A673 (cell line): ENCODE data around the gene GOLPH3L. TPM values are rescaled to one million over a fixed set of nuclear protein-coding genes. Genes with fewer than 3 reads are reported as not detected.
"Not testable (repeated sequence)": the region's sequence is repeated elsewhere in the genome, so short reads cannot be mapped to it uniquely, and the experiment has no call there.

Source experiments
- BruUV-seq: library from RNA; stranded (reverse); fragments of 400-500 nt; replicated peaks from 2 replicates; lab custom pipeline; 2021; lab: Mats Ljungman, UMichigan
- CTCF ChIA-PET: fragments of 300-600 bp; sonication (Branson Sonifier 250); formaldehyde crosslinking; loops from one replicate; lab custom pipeline; 2022; ENCODE audit warnings: antibody characterized with exemption; lab: Charles Lee
- POLR2A ChIA-PET: fragments of 300-600 bp; sonication (Branson Sonifier 250); formaldehyde crosslinking; loops from one replicate; lab custom pipeline; 2022; ENCODE audit warnings: antibody characterized with exemption; ENCODE audit not compliant: low non-redundant PET; lab: Charles Lee
- DNase-seq: peaks from one replicate; pipeline ENCODE4 v3.0.0-alpha.2; 2015; ENCODE audit warnings: low spot score
- H3K27ac ChIP-seq: fragments of 200-600 bp; sonication (generic); 2 replicates; pipeline ENCODE4 v1.5.1; 2016; ENCODE audit warnings: mixed run types, low read depth, mild to moderate bottlenecking, mixed read lengths, antibody characterized with exemption, low read length; ENCODE audit not compliant: poor library complexity, severe bottlenecking
- H3K27me3 ChIP-seq: fragments of 200-600 bp; sonication (generic); replicated peaks from 2 replicates; pipeline ENCODE4 v1.6.1; 2017; ENCODE audit warnings: mixed run types, low read depth, mild to moderate bottlenecking, mixed read lengths, antibody characterized with exemption, low read length; ENCODE audit not compliant: insufficient read depth, poor library complexity
- H3K36me3 ChIP-seq: fragments of 200-600 bp; sonication (generic); 2 replicates; pipeline ENCODE4 v1.6.1; 2016; ENCODE audit warnings: mixed run types, mild to moderate bottlenecking, mixed read lengths, antibody characterized with exemption, low read length; ENCODE audit not compliant: insufficient read depth, poor library complexity, severe bottlenecking
- H3K4me1 ChIP-seq: fragments of 200-600 bp; sonication (generic); 2 replicates; pipeline ENCODE4 v1.6.1; 2017; ENCODE audit warnings: mixed run types, mild to moderate bottlenecking, mixed read lengths, antibody characterized with exemption, low read length; ENCODE audit not compliant: insufficient read depth, poor library complexity, severe bottlenecking
- H3K4me3 ChIP-seq: fragments of 200-600 bp; sonication (generic); 2 replicates; pipeline ENCODE4 v1.5.1; 2016; ENCODE audit warnings: low read depth, mixed run types, mild to moderate bottlenecking, mixed read lengths, low read length; ENCODE audit not compliant: poor library complexity, severe bottlenecking
- H3K9me3 ChIP-seq: fragments of 200-600 bp; sonication (generic); 2 replicates; pipeline ENCODE4 v1.6.1; 2016; ENCODE audit warnings: mixed run types, low read depth, mild to moderate bottlenecking, mixed read lengths, antibody characterized with exemption, low read length; ENCODE audit not compliant: poor library complexity, severe bottlenecking
- EZH2 ChIP-seq: fragments of 200-600 bp; sonication (generic); IDR thresholded peaks from 2 replicates; pipeline ENCODE4 v1.6.1; 2017; ENCODE audit warnings: borderline replicate concordance, low read depth, mild to moderate bottlenecking, mixed read lengths, antibody characterized with exemption, low read length; ENCODE audit not compliant: poor library complexity, severe bottlenecking
- intact Hi-C: fragments of 100-400 bp; cut with micrococcal nuclease; formaldehyde crosslinking; loops from one replicate; pipeline ENCODE4 v1.10.0; 2022; ENCODE audit not compliant: unreplicated experiment
- total RNA-seq: library from RNA; stranded (reverse); gene quantifications from 2 replicates; pipeline ENCODE4 v1.2.3, GENCODE V29; 2021
- TF ChIP-seq, protein P1 (sequence below): fragments of 300-800, 200-600 bp; sonication (generic); conservative IDR thresholded peaks from 2 replicates; pipeline ENCODE4 v1.5.1; 2017; ENCODE audit warnings: low read depth, mild to moderate bottlenecking, antibody characterized with exemption, low read length, moderate library complexity, mixed read lengths

The GOLPH3L gene
- total RNA-seq, 1 experiment from 2014 or later = 22.6 TPM

DNA sequence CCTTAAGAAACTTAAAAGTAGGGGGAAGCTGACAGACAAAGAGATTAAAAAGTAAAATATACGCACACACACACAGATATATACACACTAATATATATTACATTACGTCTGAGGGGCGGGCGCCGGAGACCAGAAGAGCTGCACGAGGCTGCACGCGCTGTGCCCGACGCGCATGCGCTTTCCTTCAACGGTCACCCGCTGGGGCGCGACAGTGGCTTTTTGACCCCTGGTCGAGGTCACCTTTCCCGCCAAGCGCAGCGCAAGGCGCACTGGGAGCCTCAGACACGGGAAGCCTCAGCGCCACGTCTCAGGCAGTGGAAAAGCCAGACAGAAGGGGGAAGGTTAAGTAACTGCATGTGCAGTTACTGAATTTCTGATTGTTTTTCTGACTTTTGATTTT is 23.7 kb upstream of the GOLPH3L start, which contains the start of gene HORMAD1:
Gene HORMAD1, minus strand, starts transcription at position 193 of the 400 bp plus-strand sequence. CDS start 1,390 bp downstream, outside the sequence.
- Histone ChIP-seq H3K9me3 (no peaks in the 10 kb centered on the region), H3K27ac (no peak within 1 kb of the TSS), H3K36me3 (no peaks in the 10 kb centered on the region), H3K4me3 (no peak within 1 kb of the TSS), H3K27me3 (no peaks in the 10 kb centered on the region), H3K4me1 (no peaks in the 10 kb centered on the region)
- no peak for DNase-seq
- ChIA-PET CTCF (no interaction called here), POLR2A (no interaction called here)
- no peak for TF ChIP-seq EZH2
- TF ChIP-seq, protein P1, sequence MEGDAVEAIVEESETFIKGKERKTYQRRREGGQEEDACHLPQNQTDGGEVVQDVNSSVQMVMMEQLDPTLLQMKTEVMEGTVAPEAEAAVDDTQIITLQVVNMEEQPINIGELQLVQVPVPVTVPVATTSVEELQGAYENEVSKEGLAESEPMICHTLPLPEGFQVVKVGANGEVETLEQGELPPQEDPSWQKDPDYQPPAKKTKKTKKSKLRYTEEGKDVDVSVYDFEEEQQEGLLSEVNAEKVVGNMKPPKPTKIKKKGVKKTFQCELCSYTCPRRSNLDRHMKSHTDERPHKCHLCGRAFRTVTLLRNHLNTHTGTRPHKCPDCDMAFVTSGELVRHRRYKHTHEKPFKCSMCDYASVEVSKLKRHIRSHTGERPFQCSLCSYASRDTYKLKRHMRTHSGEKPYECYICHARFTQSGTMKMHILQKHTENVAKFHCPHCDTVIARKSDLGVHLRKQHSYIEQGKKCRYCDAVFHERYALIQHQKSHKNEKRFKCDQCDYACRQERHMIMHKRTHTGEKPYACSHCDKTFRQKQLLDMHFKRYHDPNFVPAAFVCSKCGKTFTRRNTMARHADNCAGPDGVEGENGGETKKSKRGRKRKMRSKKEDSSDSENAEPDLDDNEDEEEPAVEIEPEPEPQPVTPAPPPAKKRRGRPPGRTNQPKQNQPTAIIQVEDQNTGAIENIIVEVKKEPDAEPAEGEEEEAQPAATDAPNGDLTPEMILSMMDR = no peak
- no TSS peak for BruUV-seq
- intact Hi-C loops = no loop called here

DNA sequence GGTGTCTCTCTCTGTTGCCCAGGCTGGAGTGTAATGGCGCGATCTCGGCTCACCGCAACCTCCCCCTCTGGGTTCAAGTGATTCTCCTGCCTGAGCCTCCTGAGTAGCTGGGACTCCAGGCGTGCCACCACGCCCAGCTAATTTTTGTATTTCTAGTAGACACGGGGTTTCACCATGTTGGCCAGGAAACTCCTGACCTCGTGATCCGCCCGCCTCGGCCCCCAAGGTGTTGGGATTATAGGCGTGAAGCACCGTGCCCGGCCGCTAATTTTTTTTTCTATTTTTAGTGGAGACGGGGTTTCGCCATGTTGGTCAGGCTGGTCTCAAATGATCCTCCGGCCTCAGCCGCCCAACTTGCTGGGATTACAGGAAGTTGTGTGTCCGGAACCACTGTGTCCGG is 23.1 kb upstream of the GOLPH3L start:
- no peak for TF ChIP-seq EZH2
- TF ChIP-seq, protein P1 = no peak
- CTCF ChIA-PET = no interaction called here
- Histone ChIP-seq H3K9me3 (no peaks in the 10 kb centered on the region), H3K27ac (no peak overlapping the region), H3K27me3 (no peaks in the 10 kb centered on the region), H3K4me1 (no peaks in the 10 kb centered on the region), H3K36me3 (no peaks in the 10 kb centered on the region), H3K4me3 (no peak overlapping the region)
- intact Hi-C loops = no loop called here
- BruUV-seq = no TSS peak
- POLR2A ChIA-PET = no interaction called here
- DNase-seq = no peak

DNA sequence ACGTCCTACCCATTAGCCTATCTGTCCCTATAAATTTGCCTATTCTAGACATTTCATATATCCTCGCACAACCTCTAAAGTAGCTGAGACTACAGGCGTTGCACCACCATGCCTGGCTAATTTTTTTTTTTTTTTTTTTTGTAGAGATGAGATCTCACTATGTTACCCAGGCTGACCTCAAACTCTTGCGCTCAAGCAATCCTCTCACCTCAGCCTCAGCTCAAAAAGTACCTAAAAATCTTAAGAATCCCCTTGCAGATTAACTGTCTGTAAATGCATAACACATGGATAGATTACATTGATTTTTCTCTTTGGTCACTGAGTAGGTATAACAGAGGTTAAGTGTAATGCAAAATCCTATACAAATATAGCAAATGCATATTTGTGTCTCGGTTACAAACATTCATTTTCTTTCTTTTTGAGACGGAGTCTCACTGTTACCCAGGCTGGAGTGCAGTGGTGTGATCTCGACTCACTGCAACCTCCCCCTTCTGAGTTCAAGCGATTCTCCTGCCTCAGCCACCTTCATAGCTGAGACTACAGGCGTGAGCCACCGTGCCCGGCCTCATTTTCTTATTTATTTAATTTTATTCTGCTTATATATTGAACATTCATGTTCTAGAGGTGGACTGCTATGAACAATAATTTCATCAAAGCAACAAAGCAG is 21.4 kb upstream of the GOLPH3L start:
- H3K9me3 ChIP-seq = no peaks in the 10 kb centered on the region
- BruUV-seq = no TSS peak
- H3K27ac ChIP-seq = no peak overlapping the region
- no peak for DNase-seq
- H3K4me3 ChIP-seq = no peak overlapping the region
- no peak for TF ChIP-seq EZH2
- TF ChIP-seq, protein P1 = no peak
- intact Hi-C loops = no loop called here
- H3K36me3 ChIP-seq = no peaks in the 10 kb centered on the region
- H3K27me3 ChIP-seq = no peaks in the 10 kb centered on the region
- POLR2A ChIA-PET = no interaction called here
- no peaks in the 10 kb centered on the region for H3K4me1 ChIP-seq
- CTCF ChIA-PET = no interaction called here

DNA sequence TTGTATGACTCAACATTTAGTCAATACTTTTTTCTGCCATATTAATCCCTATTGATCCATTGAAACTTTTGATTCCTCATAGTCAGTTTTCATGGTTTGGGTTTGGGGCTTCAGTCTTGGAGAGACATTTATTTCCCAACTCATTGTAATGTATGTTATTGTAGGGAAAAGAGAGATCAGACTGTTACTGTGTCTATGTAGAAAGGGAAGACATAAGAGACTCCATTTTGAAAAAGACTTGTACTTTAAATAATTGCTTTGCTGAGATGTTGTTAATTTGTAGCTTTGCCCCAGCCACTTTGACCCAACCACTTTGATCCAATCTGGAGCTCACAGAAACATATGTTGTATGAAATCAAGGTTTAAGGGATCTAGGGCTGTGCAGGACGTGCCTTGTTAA is 12.1 kb upstream of the GOLPH3L start:
- POLR2A ChIA-PET, H3K4me1 ChIP-seq, intact Hi-C loops: not testable (repeated sequence)

More for the DNA sequence above, 12.1 kb upstream of the GOLPH3L start:
- BruUV-seq, DNase-seq, H3K36me3 ChIP-seq, CTCF ChIA-PET, H3K9me3 ChIP-seq, H3K4me3 ChIP-seq, H3K27me3 ChIP-seq, H3K27ac ChIP-seq: not testable (repeated sequence)
